ENCODE data around the gene AFAP1. TPM values are rescaled to one million over a fixed set of nuclear protein-coding genes. Genes with fewer than 3 reads are reported as not detected.

Gene AFAP1
- total RNA-seq, 5 donors from 2014 or later (not counting 1 experiment from before 2014, with no cell fraction given) = 4.8 to 34.8 (median 20.3) TPM

DNA sequence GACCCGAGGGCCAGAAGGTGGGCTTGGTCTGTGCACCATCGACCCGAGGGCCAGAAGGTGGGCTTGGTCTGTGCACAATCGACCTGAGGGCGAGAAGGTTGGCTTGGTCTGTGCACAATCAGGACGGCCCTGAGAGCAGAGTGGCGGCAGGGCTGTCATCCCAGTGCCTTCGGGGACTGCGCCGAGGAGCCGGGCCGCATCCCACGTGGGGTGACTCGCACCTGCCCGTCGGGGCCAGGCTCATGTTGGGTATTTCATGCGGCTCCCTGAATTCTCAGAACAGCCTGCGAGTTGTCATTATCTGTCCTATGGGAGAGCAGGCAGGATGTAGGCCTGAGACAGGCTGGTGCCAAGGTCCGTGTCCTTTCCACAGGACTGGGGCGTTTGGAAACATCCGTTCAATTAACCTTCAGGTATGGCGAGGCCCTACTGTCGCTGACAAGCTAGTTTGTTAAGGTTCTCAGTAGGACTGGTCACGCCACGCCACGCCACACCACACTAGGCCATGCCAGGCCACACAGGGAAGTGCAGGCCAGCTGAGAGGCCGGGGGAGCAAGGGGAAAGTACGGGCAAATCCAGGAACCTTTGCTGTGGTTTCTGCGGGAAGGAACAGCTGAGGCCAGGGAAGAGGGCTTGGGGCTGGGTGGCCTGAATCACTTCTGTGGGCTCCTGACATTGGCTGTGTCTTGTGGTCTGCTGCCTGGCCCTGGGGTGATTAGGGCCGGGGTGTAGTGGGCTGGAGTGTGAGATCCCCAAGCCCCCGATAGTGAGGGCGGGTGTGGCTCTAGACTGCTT, 182.9 kb downstream of the AFAP1 start:
- ATAC-seq (replicated peaks in 1 of 4) (no peak), DNase-seq (no peak)
- Mint-ChIP-seq H3K4me3 (no peak overlapping the region), H3K4me1 (peaks cover 9 to 35% (median 31%) of the 10 kb centered on the region in 3 donors), H3K9me3 (peaks cover 0 to 3% (median 0%) of the 10 kb centered on the region in 3 donors), H3K36me3 (peaks cover 4% of the 10 kb centered on the region), H3K27ac (peak overlapping the region in 1 of 2 donors; percentile 19), H3K27me3 (no peaks in the 10 kb centered on the region)
- POLR2A ChIA-PET = no interaction called here
- CTCF ChIA-PET = no interaction called here
- Histone ChIP-seq H3K27ac (ENCODE audit: low read length) (no peak overlapping the region), H3K36me3 (ENCODE audit: control insufficient read depth in 2 of 2, extremely low read depth in 1 of 2, insufficient read depth in 1 of 2, low read length in 1 of 2) (peaks cover 0 to 3% of the 10 kb centered on the region in 2 donors), H3K27me3 (replicated peaks in 1 of 2; ENCODE audit: control insufficient read depth in 2 of 2, extremely low read depth in 1 of 2, insufficient read depth in 2 of 2, low read length in 1 of 2) (no peaks in the 10 kb centered on the region), H3K4me1 (ENCODE audit: control insufficient read depth in 1 of 2, extremely low read depth in 1 of 2, insufficient read depth in 2 of 2, low read length in 2 of 2) (peaks cover 19 to 40% of the 10 kb centered on the region in 2 experiments), H3K9me3 (no peaks in the 10 kb centered on the region), H3K4me3 (ENCODE audit: control insufficient read depth in 1 of 2, extremely low read depth in 1 of 2, low read length in 1 of 2) (no peak overlapping the region)
- 88% methylated on average over 31 of the region's 32 CpGs for WGBS (ENCODE audit: insufficient coverage)

DNA sequence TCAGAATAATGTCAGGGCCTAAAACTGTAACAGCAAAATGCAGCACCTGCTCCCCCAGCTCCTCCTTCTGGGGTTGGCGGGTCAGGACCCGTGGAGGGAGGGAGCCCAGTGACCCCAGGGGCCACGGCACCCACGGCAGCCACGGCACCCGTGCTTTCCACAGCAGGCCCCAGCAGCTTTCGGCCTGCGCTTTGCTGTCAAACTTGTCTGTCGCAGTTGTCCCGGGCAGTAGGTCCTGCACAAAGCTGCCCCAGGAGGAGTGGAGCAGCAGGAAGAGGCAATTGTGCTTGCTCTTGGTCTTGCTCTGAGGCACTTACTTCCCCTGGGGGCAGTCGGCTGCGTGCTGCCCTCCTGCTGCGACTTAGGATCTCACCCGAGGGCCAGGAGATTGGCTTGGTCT, 183.6 kb downstream of the AFAP1 start:
- peaks cover 6 to 29% (median 26%) of the 10 kb centered on the region in 3 donors for H3K4me1 Mint-ChIP-seq
- POLR2A ChIA-PET = no interaction called here
- H3K27ac ChIP-seq (ENCODE audit: low read length) = no peak overlapping the region
- H3K36me3 ChIP-seq (ENCODE audit: control insufficient read depth in 2 of 2, extremely low read depth in 1 of 2, insufficient read depth in 1 of 2, low read length in 1 of 2) = peaks cover 0 to 3% of the 10 kb centered on the region in 2 donors
- H3K27me3 Mint-ChIP-seq = no peaks in the 10 kb centered on the region
- no peak overlapping the region for H3K4me3 ChIP-seq (ENCODE audit: control insufficient read depth in 1 of 2, extremely low read depth in 1 of 2, low read length in 1 of 2)
- H3K4me3 Mint-ChIP-seq = no peak overlapping the region
- H3K9me3 Mint-ChIP-seq = peaks cover 0 to 3% (median 0%) of the 10 kb centered on the region in 3 donors
- 91% methylated on average over 14 of the region's 14 CpGs for WGBS (ENCODE audit: insufficient coverage)
- H3K9me3 ChIP-seq = no peaks in the 10 kb centered on the region
- ATAC-seq (replicated peaks in 1 of 4) (no peak), DNase-seq (no peak)
- H3K4me1 ChIP-seq (ENCODE audit: control insufficient read depth in 1 of 2, extremely low read depth in 1 of 2, insufficient read depth in 2 of 2, low read length in 2 of 2) = peaks cover 19 to 33% of the 10 kb centered on the region in 2 experiments
- no peaks in the 10 kb centered on the region for H3K36me3 Mint-ChIP-seq
- no peaks in the 10 kb centered on the region for H3K27me3 ChIP-seq (replicated peaks in 1 of 2; ENCODE audit: control insufficient read depth in 2 of 2, extremely low read depth in 1 of 2, insufficient read depth in 2 of 2, low read length in 1 of 2)
- no peak overlapping the region for H3K27ac Mint-ChIP-seq
- CTCF ChIA-PET = no interaction called here

DNA sequence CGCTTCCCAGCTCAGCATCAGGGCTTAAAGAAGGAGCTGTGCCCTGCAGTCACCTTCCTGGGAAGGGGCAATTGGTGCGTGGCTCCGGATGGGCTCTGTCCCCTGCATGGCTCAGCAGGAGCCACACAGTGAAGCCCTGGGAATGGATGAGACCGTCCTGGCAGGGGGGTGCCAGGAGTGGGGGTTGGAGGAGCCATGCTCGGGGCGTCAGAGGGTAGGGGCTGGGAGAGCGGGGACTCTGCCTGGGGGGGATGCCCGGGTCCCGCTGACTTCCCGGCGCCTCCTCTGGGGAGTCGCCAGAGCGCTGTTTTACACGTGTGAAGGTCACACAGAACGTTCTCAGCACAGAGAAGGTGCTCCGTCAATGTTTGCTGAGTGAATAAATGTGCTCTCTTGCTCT, 184.1 kb downstream of the AFAP1 start:
- no peaks in the 10 kb centered on the region for H3K9me3 ChIP-seq
- Mint-ChIP-seq H3K4me3 (no peak overlapping the region), H3K4me1 (peaks cover 6 to 32% (median 26%) of the 10 kb centered on the region in 3 donors), H3K9me3 (peaks cover 0 to 3% (median 0%) of the 10 kb centered on the region in 3 donors), H3K27ac (no peak overlapping the region), H3K27me3 (no peaks in the 10 kb centered on the region), H3K36me3 (no peaks in the 10 kb centered on the region)
- no peak overlapping the region for H3K27ac ChIP-seq (ENCODE audit: low read length)
- no peak overlapping the region for H3K4me3 ChIP-seq (ENCODE audit: control insufficient read depth in 1 of 2, extremely low read depth in 1 of 2, low read length in 1 of 2)
- no peak for DNase-seq
- CTCF ChIA-PET = no interaction called here
- H3K36me3 ChIP-seq (ENCODE audit: control insufficient read depth in 2 of 2, extremely low read depth in 1 of 2, insufficient read depth in 1 of 2, low read length in 1 of 2) = no peaks in the 10 kb centered on the region
- POLR2A ChIA-PET = no interaction called here
- no peak for ATAC-seq (replicated peaks in 1 of 4)
- peaks cover 19 to 30% of the 10 kb centered on the region in 2 experiments for H3K4me1 ChIP-seq (ENCODE audit: control insufficient read depth in 1 of 2, extremely low read depth in 1 of 2, insufficient read depth in 2 of 2, low read length in 2 of 2)
- H3K27me3 ChIP-seq (replicated peaks in 1 of 2; ENCODE audit: control insufficient read depth in 2 of 2, extremely low read depth in 1 of 2, insufficient read depth in 2 of 2, low read length in 1 of 2) = no peaks in the 10 kb centered on the region
- WGBS (ENCODE audit: insufficient coverage) = 93% methylated on average over 10 of the region's 16 CpGs

DNA sequence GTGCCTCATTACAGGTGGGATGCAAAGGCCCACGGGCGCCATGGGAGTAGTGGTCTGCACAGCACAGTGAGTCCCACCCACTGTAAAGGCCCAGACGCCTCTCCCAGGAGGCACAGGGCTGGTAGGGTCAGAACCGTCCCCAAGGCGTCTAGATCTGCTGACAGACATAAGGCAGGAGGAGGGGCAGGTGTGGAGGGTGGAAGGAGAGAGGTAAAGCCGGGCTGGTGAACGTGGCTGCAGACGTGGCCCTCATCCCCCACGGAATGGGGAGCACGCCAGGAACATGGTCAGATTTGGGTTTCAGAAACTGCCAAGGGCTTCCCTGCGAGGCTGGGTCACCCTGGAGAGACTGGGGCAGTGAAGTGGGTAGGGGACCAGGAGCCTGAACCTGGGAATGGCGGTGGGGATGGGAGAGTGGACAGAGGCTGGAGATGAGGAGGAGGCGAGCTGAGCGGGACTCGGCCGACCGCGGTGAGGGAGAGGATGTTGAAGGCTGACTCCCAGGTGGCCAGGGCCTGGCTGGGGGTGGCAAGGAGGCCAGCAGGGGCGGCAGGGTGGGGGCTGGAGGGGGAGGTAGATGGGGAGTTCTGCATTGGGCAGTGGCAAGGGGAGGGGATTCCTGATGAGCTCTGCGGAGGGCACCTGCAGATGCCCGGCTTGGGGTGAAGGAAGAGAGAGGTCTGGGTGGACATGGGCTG, 184.9 kb downstream of the AFAP1 start:
- Histone ChIP-seq H3K27me3 (replicated peaks in 1 of 2; ENCODE audit: control insufficient read depth in 2 of 2, extremely low read depth in 1 of 2, insufficient read depth in 2 of 2, low read length in 1 of 2) (no peaks in the 10 kb centered on the region), H3K4me1 (ENCODE audit: control insufficient read depth in 1 of 2, extremely low read depth in 1 of 2, insufficient read depth in 2 of 2, low read length in 2 of 2) (peaks cover 14 to 23% of the 10 kb centered on the region in 2 experiments), H3K27ac (ENCODE audit: low read length) (no peak overlapping the region), H3K9me3 (no peaks in the 10 kb centered on the region), H3K4me3 (ENCODE audit: control insufficient read depth in 1 of 2, extremely low read depth in 1 of 2, low read length in 1 of 2) (no peak overlapping the region), H3K36me3 (ENCODE audit: control insufficient read depth in 2 of 2, extremely low read depth in 1 of 2, insufficient read depth in 1 of 2, low read length in 1 of 2) (no peaks in the 10 kb centered on the region)
- no peak for ATAC-seq (replicated peaks in 1 of 4)
- H3K4me3 Mint-ChIP-seq = no peak overlapping the region
- WGBS (ENCODE audit: insufficient coverage) = 77% methylated on average over 11 of the region's 21 CpGs
- H3K27ac Mint-ChIP-seq = no peak overlapping the region
- no peaks in the 10 kb centered on the region for H3K36me3 Mint-ChIP-seq
- DNase-seq = no peak
- H3K9me3 Mint-ChIP-seq = peaks cover 0 to 3% (median 0%) of the 10 kb centered on the region in 3 donors
- CTCF ChIA-PET = no interaction called here
- no peaks in the 10 kb centered on the region for H3K27me3 Mint-ChIP-seq
- peaks cover 8 to 33% (median 26%) of the 10 kb centered on the region in 3 donors for H3K4me1 Mint-ChIP-seq
- POLR2A ChIA-PET = interaction anchor here in 1 of 2 donors (0.6 kb wide), 1 partner anchor 182 kb away, joined by 3 read pairs; no protein-coding TSS in a partner anchor

DNA sequence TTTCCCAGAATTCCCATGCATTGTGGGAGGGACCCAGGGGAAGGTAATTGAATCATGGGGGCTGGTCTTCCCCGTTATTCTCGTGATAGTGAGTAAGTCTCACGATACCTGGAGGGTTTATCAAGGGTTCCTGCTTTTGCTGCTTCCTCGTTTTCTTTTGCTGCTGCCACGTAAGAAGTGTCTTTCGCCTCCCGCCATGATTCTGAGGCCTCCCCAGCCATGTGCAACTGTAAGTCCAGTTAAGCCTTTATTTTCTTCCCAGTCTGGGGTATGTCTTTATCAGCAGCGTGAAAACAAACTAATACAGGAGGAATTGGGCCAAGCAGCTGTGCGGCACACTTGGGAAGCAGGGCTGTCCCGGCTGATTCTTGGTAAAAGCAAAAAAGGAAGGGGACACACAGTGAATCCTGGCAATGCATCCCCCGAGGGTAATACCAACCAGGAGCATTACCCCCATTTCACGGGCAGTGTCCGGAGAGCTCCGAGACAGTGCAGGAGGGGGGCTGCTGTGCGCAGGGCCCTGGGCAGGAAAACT, 185.7 kb downstream of the AFAP1 start:
- ChIA-PET CTCF (no interaction called here), POLR2A (no interaction called here)
- H3K36me3 ChIP-seq (ENCODE audit: control insufficient read depth in 2 of 2, extremely low read depth in 1 of 2, insufficient read depth in 1 of 2, low read length in 1 of 2) = no peaks in the 10 kb centered on the region
- H3K27me3 ChIP-seq (replicated peaks in 1 of 2; ENCODE audit: control insufficient read depth in 2 of 2, extremely low read depth in 1 of 2, insufficient read depth in 2 of 2, low read length in 1 of 2) = no peaks in the 10 kb centered on the region
- Mint-ChIP-seq H3K4me1 (peaks cover 9 to 32% (median 24%) of the 10 kb centered on the region in 3 donors), H3K27me3 (no peaks in the 10 kb centered on the region), H3K27ac (no peak overlapping the region), H3K9me3 (peaks cover 0 to 3% (median 0%) of the 10 kb centered on the region in 3 donors), H3K4me3 (no peak overlapping the region), H3K36me3 (no peaks in the 10 kb centered on the region)
- H3K4me1 ChIP-seq (ENCODE audit: control insufficient read depth in 1 of 2, extremely low read depth in 1 of 2, insufficient read depth in 2 of 2, low read length in 2 of 2) = peaks cover 12 to 20% of the 10 kb centered on the region in 2 experiments
- no peak overlapping the region for H3K27ac ChIP-seq (ENCODE audit: low read length)
- H3K9me3 ChIP-seq = no peaks in the 10 kb centered on the region
- no peak for DNase-seq
- 84% methylated on average over 4 of the region's 15 CpGs for WGBS (ENCODE audit: insufficient coverage)
- no peak for ATAC-seq (replicated peaks in 1 of 4)
- no peak overlapping the region for H3K4me3 ChIP-seq (ENCODE audit: control insufficient read depth in 1 of 2, extremely low read depth in 1 of 2, low read length in 1 of 2)

DNA sequence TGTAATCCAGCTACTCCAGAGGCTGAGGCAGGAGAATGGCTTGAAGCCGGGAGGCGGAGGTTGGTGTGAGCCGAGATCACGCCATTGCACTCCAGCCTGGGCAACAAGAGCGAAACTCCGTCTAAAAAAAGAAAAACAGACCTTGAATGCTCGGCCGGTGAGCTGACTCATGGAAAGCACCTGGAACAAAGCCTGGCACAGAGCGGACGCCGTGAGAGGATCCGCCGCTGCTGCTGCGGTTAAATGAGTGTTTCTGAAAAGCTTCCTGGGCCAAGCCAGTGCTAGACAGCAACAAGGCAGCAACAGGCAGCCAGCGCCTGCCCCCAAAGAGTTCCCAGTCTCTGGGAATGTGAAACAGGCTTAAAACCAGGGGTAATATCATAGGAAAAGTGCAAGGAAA, 186.4 kb downstream of the AFAP1 start:
- Mint-ChIP-seq H3K4me1 (peaks cover 13 to 32% (median 22%) of the 10 kb centered on the region in 3 donors), H3K4me3 (no peak overlapping the region), H3K27ac (no peak overlapping the region), H3K36me3 (no peaks in the 10 kb centered on the region), H3K27me3 (no peaks in the 10 kb centered on the region), H3K9me3 (peaks cover 0 to 3% (median 0%) of the 10 kb centered on the region in 3 donors)
- Histone ChIP-seq H3K27me3 (replicated peaks in 1 of 2; ENCODE audit: control insufficient read depth in 2 of 2, extremely low read depth in 1 of 2, insufficient read depth in 2 of 2, low read length in 1 of 2) (no peaks in the 10 kb centered on the region), H3K4me1 (ENCODE audit: control insufficient read depth in 1 of 2, extremely low read depth in 1 of 2, insufficient read depth in 2 of 2, low read length in 2 of 2) (peaks cover 7 to 15% of the 10 kb centered on the region in 2 experiments), H3K27ac (ENCODE audit: low read length) (no peak overlapping the region), H3K9me3 (no peaks in the 10 kb centered on the region), H3K36me3 (ENCODE audit: control insufficient read depth in 2 of 2, extremely low read depth in 1 of 2, insufficient read depth in 1 of 2, low read length in 1 of 2) (no peaks in the 10 kb centered on the region), H3K4me3 (ENCODE audit: control insufficient read depth in 1 of 2, extremely low read depth in 1 of 2, low read length in 1 of 2) (no peak overlapping the region)
- ChIA-PET POLR2A (no interaction called here), CTCF (no interaction called here)
- DNase-seq (no peak), ATAC-seq (replicated peaks in 1 of 4) (no peak)
- WGBS (ENCODE audit: insufficient coverage) = 96% methylated on average over 15 of the region's 15 CpGs
